ENCODE data around the gene PRICKLE4.
"Not testable (repeated sequence)": the region's sequence is repeated elsewhere in the genome, so short reads cannot be mapped to it uniquely, and the experiment has no call there.

PRICKLE4 gene

GRCh38 chr6:41759106-41759904 lies 21.3 kb upstream of the PRICKLE4 start:
- no peak overlapping the region for H3K4me3 ChIP-seq (ENCODE audit: low read depth in 1 of 5, low read length in 5 of 5)
- H3K27ac ChIP-seq (ENCODE audit: low read depth, low read length) = no peak overlapping the region
- H3K4me1 ChIP-seq (ENCODE audit: control insufficient read depth in 5 of 5, insufficient read depth in 5 of 5, low read length in 5 of 5) = no peaks in the 10 kb centered on the region
- H3K27me3 ChIP-seq (ENCODE audit: control insufficient read depth in 5 of 5, insufficient read depth in 4 of 5, low read length in 5 of 5) = no peaks in the 10 kb centered on the region
- H3K9ac ChIP-seq (ENCODE audit: low read length in 5 of 5) = no peak overlapping the region
- no peaks in the 10 kb centered on the region for H3K9me3 ChIP-seq (ENCODE audit: control insufficient read depth in 5 of 5, low read length in 5 of 5)
- no peaks in the 10 kb centered on the region for H3K36me3 ChIP-seq (ENCODE audit: control insufficient read depth in 5 of 5, insufficient read depth in 5 of 5, low read length in 5 of 5)

- Histone ChIP-seq H3K27me3 (ENCODE audit: control insufficient read depth in 5 of 5, insufficient read depth in 4 of 5, low read length in 5 of 5) (no peaks in the 10 kb centered on the region), H3K4me3 (ENCODE audit: low read depth in 1 of 5, low read length in 5 of 5) (no peak overlapping the region), H3K36me3 (ENCODE audit: control insufficient read depth in 5 of 5, insufficient read depth in 5 of 5, low read length in 5 of 5) (no peaks in the 10 kb centered on the region), H3K4me1 (ENCODE audit: control insufficient read depth in 5 of 5, insufficient read depth in 5 of 5, low read length in 5 of 5) (no peaks in the 10 kb centered on the region), H3K9ac (ENCODE audit: low read length in 5 of 5) (no peak overlapping the region), H3K9me3 (ENCODE audit: control insufficient read depth in 5 of 5, low read length in 5 of 5) (no peaks in the 10 kb centered on the region), H3K27ac (ENCODE audit: low read depth, low read length) (no peak overlapping the region)
These were observed 20.5 kb upstream of the PRICKLE4 start for GRCh38 chr6:41759905-41760579.

DNA sequence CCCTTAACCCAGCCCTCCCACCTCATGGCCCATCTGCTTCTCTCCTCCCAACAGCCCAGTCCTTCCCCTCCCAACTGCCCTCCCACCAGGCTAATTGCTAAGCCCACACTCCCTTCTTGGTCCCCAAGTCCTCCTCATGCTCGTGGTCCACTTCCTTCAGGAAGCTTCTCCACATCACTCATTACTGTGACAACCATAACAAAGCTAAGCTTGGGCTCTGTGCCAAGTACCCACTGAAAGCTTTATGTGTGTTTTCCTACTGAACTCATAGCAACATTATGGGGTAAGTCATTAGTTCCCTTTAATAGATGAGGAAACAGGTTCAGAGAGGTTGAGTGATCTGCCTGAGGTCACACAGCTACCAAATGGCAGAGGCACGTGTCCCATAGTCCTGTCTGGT lies 17.1 kb upstream of the PRICKLE4 start:
- no peaks in the 10 kb centered on the region for H3K36me3 ChIP-seq (ENCODE audit: control insufficient read depth in 5 of 5, insufficient read depth in 5 of 5, low read length in 5 of 5)
- H3K9ac ChIP-seq (ENCODE audit: low read length in 5 of 5) = no peak overlapping the region
- peaks cover 0 to 16% (median 12%) of the 10 kb centered on the region in 5 donors for H3K4me1 ChIP-seq (ENCODE audit: control insufficient read depth in 5 of 5, insufficient read depth in 5 of 5, low read length in 5 of 5)
- no peak overlapping the region for H3K27ac ChIP-seq (ENCODE audit: low read depth, low read length)
- no peaks in the 10 kb centered on the region for H3K27me3 ChIP-seq (ENCODE audit: control insufficient read depth in 5 of 5, insufficient read depth in 4 of 5, low read length in 5 of 5)
- H3K4me3 ChIP-seq (ENCODE audit: low read depth in 1 of 5, low read length in 5 of 5) = no peak overlapping the region
- H3K9me3 ChIP-seq (ENCODE audit: control insufficient read depth in 5 of 5, low read length in 5 of 5) = no peaks in the 10 kb centered on the region

GRCh38 chr6:41766043-41766664 lies 14.4 kb upstream of the PRICKLE4 start:
- H3K27me3 ChIP-seq (ENCODE audit: control insufficient read depth in 5 of 5, insufficient read depth in 4 of 5, low read length in 5 of 5); H3K4me3 ChIP-seq (ENCODE audit: low read depth in 1 of 5, low read length in 5 of 5); H3K9me3 ChIP-seq (ENCODE audit: control insufficient read depth in 5 of 5, low read length in 5 of 5); H3K9ac ChIP-seq (ENCODE audit: low read length in 5 of 5); H3K27ac ChIP-seq (ENCODE audit: low read depth, low read length): not testable (repeated sequence)
- Histone ChIP-seq H3K36me3 (ENCODE audit: control insufficient read depth in 5 of 5, insufficient read depth in 5 of 5, low read length in 5 of 5) (peaks cover 0 to 19% (median 13%) of the 10 kb centered on the region in 5 donors), H3K4me1 (ENCODE audit: control insufficient read depth in 5 of 5, insufficient read depth in 5 of 5, low read length in 5 of 5) (peaks cover 0 to 16% (median 12%) of the 10 kb centered on the region in 5 donors)

DNA sequence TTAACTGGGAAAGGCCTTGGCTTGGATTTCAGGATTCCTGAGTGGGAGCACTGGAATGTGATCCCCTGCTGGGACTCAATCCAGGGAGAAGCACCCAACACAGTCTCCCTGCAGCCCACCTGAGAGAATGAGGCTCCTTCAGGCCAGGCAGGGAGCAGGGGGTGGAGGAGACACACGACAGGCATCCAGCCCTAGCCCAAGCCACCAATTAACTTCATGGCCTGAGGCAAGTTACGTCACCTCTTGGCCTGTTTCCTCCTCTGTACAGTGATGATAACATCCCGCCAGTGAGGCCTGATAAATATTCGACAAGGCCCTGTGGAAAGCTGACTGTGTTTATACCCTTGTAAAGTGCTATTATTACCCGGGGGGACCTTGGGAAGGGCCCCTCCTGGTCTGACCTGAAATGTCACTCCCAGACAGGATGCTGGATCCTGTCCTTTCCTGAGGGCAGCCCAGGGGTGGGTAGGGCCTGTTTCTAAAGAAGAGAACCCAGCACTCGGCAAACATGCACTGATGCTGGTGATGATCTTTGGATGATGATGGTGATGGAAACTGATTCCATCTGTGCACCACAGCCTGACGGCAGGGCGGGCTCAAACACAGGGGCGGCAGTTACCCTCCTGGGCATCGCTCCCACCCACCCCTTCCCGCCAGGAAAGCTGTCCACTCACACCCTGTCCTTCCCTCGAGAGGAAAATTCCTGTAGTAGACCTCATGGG lies 13.3 kb upstream of the PRICKLE4 start:
- H3K4me1 ChIP-seq (ENCODE audit: control insufficient read depth in 5 of 5, insufficient read depth in 5 of 5, low read length in 5 of 5) = peaks cover 0 to 16% (median 12%) of the 10 kb centered on the region in 5 donors
- no peak overlapping the region for H3K27ac ChIP-seq (ENCODE audit: low read depth, low read length)
- no peak overlapping the region for H3K4me3 ChIP-seq (ENCODE audit: low read depth in 1 of 5, low read length in 5 of 5)
- H3K36me3 ChIP-seq (ENCODE audit: control insufficient read depth in 5 of 5, insufficient read depth in 5 of 5, low read length in 5 of 5) = peaks cover 0 to 30% (median 24%) of the 10 kb centered on the region in 5 donors
- H3K27me3 ChIP-seq (ENCODE audit: control insufficient read depth in 5 of 5, insufficient read depth in 4 of 5, low read length in 5 of 5) = no peaks in the 10 kb centered on the region
- peak overlapping the region in 2 of 5 donors; percentile 16 to 17 for H3K9ac ChIP-seq (ENCODE audit: low read length in 5 of 5)
- H3K9me3 ChIP-seq (ENCODE audit: control insufficient read depth in 5 of 5, low read length in 5 of 5) = no peaks in the 10 kb centered on the region

- Histone ChIP-seq H3K27ac (ENCODE audit: low read depth, low read length) (no peak overlapping the region), H3K4me1 (ENCODE audit: control insufficient read depth in 5 of 5, insufficient read depth in 5 of 5, low read length in 5 of 5) (peaks cover 0 to 16% (median 12%) of the 10 kb centered on the region in 5 donors), H3K9ac (ENCODE audit: low read length in 5 of 5) (peak overlapping the region in 1 of 5 donors; percentile 35), H3K4me3 (ENCODE audit: low read depth in 1 of 5, low read length in 5 of 5) (no peak overlapping the region), H3K9me3 (ENCODE audit: control insufficient read depth in 5 of 5, low read length in 5 of 5) (no peaks in the 10 kb centered on the region), H3K36me3 (ENCODE audit: control insufficient read depth in 5 of 5, insufficient read depth in 5 of 5, low read length in 5 of 5) (peaks cover 0 to 41% (median 35%) of the 10 kb centered on the region in 5 donors), H3K27me3 (ENCODE audit: control insufficient read depth in 5 of 5, insufficient read depth in 4 of 5, low read length in 5 of 5) (no peaks in the 10 kb centered on the region)
These were observed 11.9 kb upstream of the PRICKLE4 start for GRCh38 chr6:41768545-41769308.

- Histone ChIP-seq H3K9ac (ENCODE audit: low read length in 5 of 5) (no peak overlapping the region), H3K9me3 (ENCODE audit: control insufficient read depth in 5 of 5, low read length in 5 of 5) (no peaks in the 10 kb centered on the region), H3K4me3 (ENCODE audit: low read depth in 1 of 5, low read length in 5 of 5) (no peak overlapping the region), H3K4me1 (ENCODE audit: control insufficient read depth in 5 of 5, insufficient read depth in 5 of 5, low read length in 5 of 5) (peaks cover 0 to 16% (median 12%) of the 10 kb centered on the region in 5 donors), H3K36me3 (ENCODE audit: control insufficient read depth in 5 of 5, insufficient read depth in 5 of 5, low read length in 5 of 5) (peaks cover 0 to 46% (median 39%) of the 10 kb centered on the region in 5 donors), H3K27me3 (ENCODE audit: control insufficient read depth in 5 of 5, insufficient read depth in 4 of 5, low read length in 5 of 5) (no peaks in the 10 kb centered on the region), H3K27ac (ENCODE audit: low read depth, low read length) (no peak overlapping the region)
These were observed 11.2 kb upstream of the PRICKLE4 start for GRCh38 chr6:41769376-41769775.

- H3K4me3 ChIP-seq (ENCODE audit: low read depth in 1 of 5, low read length in 5 of 5) = no peak overlapping the region
- H3K9me3 ChIP-seq (ENCODE audit: control insufficient read depth in 5 of 5, low read length in 5 of 5) = no peaks in the 10 kb centered on the region
- H3K4me1 ChIP-seq (ENCODE audit: control insufficient read depth in 5 of 5, insufficient read depth in 5 of 5, low read length in 5 of 5) = peaks cover 0 to 16% (median 12%) of the 10 kb centered on the region in 5 donors
- peaks cover 0 to 57% (median 50%) of the 10 kb centered on the region in 5 donors for H3K36me3 ChIP-seq (ENCODE audit: control insufficient read depth in 5 of 5, insufficient read depth in 5 of 5, low read length in 5 of 5)
- no peaks in the 10 kb centered on the region for H3K27me3 ChIP-seq (ENCODE audit: control insufficient read depth in 5 of 5, insufficient read depth in 4 of 5, low read length in 5 of 5)
- no peak overlapping the region for H3K27ac ChIP-seq (ENCODE audit: low read depth, low read length)
- H3K9ac ChIP-seq (ENCODE audit: low read length in 5 of 5) = no peak overlapping the region
These were observed 10.1 kb upstream of the PRICKLE4 start for GRCh38 chr6:41770381-41771057.

Data from subcutaneous abdominal adipose tissue (tissue), 5 donors.